GM23248 (cell line): Measurements from ENCODE around the gene PATJ.

Experiments
- EZH2 ChIP-seq: fragments of 200-600 bp; sonication (generic); IDR thresholded peaks from 2 replicates; pipeline ENCODE4 v1.6.1; 2018; ENCODE audit warnings: antibody characterized with exemption, mild to moderate bottlenecking; ENCODE audit not compliant: insufficient read depth, poor library complexity, severe bottlenecking
- EZH2phosphoT487 ChIP-seq: fragments of 200-600 bp; sonication (generic); IDR thresholded peaks from 2 replicates; pipeline ENCODE4 v1.6.1; 2018; ENCODE audit warnings: antibody characterized with exemption, moderate library complexity, mild to moderate bottlenecking, low read depth; ENCODE audit not compliant: insufficient read depth

DNA sequence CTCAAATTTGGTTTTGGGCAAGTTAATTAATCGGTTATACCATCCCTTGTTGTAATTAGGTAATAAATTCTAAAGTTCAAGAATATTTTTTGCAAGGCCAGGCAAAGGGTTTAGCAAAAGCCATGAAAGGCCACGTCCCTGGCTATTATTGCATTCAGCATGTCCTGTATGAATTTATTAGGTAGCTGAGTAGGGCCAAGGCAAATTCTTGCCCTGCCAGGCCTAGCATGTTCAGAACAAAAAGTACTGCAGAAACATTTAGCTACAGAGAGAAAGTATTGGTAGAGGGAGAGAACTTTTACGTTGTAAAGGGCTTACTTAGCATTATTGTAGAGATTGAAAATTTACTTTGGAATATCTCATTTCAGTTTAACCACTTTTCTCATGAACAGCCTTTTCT is 94.4 kb downstream of the PATJ start:
- TF ChIP-seq EZH2 (no peak), EZH2phosphoT487 (no peak)
